ENCODE measurements around the gene NUP214.
"Not testable (repeated sequence)": the region's sequence is repeated elsewhere in the genome, so short reads cannot be mapped to it uniquely, and the experiment has no call there.

Gene NUP214

GRCh38 chr9:131113655-131114054 lies 11.7 kb upstream of the NUP214 start:
- DNase-seq (ENCODE audit: low spot score) = no peak
- TF ChIP-seq CTCF (IDR thresholded peaks at IDR 0.05; ENCODE audit: extremely low read depth, missing control alignments) = no peak

DNA sequence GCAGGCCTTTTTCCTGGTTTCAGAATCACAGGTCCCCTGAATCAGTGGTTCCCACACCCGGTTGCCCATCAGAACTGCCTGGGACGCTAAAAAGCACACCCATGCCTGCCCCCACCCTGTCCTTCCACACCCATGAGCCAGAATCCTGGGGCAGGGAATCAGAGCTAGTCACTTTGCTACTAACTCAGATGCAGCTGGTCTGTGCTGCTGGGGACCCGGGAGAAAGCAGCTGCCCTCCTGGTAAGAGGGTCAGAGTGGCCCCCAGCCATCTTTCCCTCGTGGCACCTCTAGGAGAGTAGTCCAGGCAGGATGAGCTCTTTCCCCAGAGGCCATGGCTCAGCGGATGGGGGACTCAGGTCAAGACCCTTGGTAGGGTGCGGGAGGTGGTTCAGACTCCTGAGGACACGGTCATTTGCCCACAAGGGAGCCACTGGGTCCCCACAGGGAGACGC lies 11.3 kb upstream of the NUP214 start:
- DNase-seq (ENCODE audit: low spot score) = no peak
- TF ChIP-seq CTCF (IDR thresholded peaks at IDR 0.05; ENCODE audit: extremely low read depth, missing control alignments) = no peak

DNA sequence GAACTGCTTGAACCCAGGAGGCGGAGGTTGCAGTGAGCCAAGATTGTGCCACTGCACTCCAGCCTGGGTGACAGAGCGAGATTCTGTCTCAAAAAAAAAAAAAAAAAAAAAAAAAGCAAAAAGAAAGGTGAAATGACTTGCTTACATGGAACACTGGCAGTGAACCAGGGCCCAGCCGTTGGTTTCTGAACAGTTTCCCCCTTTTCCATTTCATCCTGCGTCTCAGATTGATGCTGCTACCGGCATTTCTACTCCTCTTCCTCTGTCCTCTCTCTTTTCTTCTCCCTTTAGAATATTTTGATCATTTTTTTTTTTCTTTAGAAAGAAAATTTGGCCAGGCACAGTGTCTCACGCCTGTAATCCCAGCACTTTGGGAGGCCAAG lies 10.0 kb upstream of the NUP214 start:
- not testable (repeated sequence) for DNase-seq (ENCODE audit: low spot score)

DNA sequence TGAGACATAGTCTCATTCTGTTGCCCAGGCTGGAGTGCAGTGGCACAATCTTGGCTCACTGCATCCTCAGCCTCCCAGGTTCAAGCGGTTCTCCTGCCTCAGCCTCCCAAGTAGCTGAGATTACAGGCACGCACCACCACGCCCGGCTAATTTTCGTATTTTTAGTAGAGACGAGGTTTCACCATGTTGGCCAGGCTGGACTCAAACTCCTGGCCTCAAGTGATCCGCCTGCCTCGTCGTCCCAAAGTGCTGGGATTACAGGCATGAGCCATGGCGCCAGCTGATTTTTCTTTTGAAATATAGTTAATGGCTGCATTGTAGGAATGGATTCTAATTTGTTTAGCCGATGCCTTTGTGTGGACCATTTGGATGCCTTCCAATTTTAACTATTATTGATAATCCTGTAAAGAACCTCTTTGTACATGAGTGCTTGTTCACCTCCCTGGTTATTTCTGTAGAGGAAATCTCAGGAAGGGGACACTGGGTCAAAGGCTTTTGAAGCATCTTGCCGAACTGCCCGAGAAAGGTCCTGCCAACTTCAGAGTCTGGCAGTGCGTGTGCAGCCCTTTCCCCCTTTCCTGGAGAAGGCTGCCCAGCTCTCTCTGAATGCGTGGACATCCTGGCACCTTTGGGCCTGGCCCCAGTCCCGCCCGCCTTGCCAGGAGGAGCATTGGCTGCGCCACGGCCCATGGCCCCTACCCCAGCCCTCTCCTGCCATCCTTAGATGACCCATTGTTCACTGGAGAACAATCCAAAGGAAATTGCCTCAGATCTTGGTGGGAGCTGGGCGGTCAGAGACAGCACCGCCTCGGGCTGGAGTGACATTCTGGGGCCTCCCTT lies 8.9 kb upstream of the NUP214 start:
- no peak for DNase-seq (ENCODE audit: low spot score)
- TF ChIP-seq CTCF (IDR thresholded peaks at IDR 0.05; ENCODE audit: extremely low read depth, missing control alignments) = no peak

DNA sequence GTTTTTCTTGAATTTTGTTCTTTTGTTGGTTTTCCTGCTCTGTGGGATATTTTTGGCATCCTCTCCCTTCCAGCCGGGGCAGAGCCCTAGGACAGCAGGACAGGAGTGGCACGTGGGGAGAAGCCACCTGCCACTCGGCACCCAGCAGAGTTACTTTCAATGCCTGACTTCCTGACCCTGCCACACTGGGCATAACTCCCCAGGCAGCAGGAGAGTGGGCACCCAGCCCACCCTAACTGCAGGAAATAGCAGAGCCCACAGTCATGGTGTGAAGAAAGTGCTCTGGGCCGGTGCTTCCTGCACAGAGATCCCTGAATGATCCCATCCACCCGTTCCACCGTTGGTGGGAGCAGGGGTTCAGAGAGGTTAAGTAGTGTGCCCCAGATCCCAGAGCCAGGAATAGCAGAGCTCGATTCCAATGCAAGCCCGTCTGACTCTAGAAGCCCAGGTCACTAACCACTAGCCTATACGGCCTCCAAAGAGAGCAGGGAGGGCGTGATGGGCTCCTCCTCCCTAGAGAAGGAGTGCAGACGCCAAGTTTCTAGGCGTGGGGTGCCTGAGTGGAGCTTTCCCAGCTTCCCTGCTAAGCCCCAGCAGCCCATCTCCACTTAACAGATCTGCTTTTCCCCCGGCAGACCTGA lies 8.1 kb upstream of the NUP214 start:
- DNase-seq (ENCODE audit: low spot score) = no peak
- TF ChIP-seq CTCF (IDR thresholded peaks at IDR 0.05; ENCODE audit: extremely low read depth, missing control alignments) = no peak

- TF ChIP-seq CTCF (IDR thresholded peaks at IDR 0.05; ENCODE audit: extremely low read depth, missing control alignments) = no peak
Measured at GRCh38 chr9:131117762-131118145, 7.6 kb upstream of the NUP214 start.

GRCh38 chr9:131119600-131119999 lies 5.8 kb upstream of the NUP214 start:
- no peak for TF ChIP-seq CTCF (IDR thresholded peaks at IDR 0.05; ENCODE audit: extremely low read depth, missing control alignments)
- no peak for DNase-seq (ENCODE audit: low spot score)

More at GRCh38 chr9:131117762-131118145, 7.6 kb upstream of the NUP214 start:
- DNase-seq (ENCODE audit: low spot score) = no peak
